Neural progenitor cell (in vitro differentiated cells): Measurements from ENCODE around the gene MAGI3. TPM values are rescaled to one million over a fixed set of nuclear protein-coding genes. Genes with fewer than 3 reads are reported as not detected.

Experiments used
- DNase-seq: peaks from one replicate; pipeline ENCODE4 v3.0.0-alpha.2; 2016; ENCODE audit warnings: low spot score
- H2AFZ ChIP-seq: fragments of 200-600 bp; sonication (generic); replicated peaks from 2 replicates; pipeline ENCODE4 v1.6.1; 2016; ENCODE audit warnings: antibody characterized with exemption
- H3F3A ChIP-seq: fragments of 200-600 bp; sonication (generic); 2 replicates; pipeline ENCODE4 v1.6.1; 2016; ENCODE audit warnings: antibody characterized with exemption, low read depth
- H3K27ac ChIP-seq: fragments of 200-600 bp; sonication (generic); 2 replicates; pipeline ENCODE4 v1.5.1; 2016; ENCODE audit warnings: mild to moderate bottlenecking
- H3K27me3 ChIP-seq: fragments of 200-600 bp; sonication (generic); 2 replicates; pipeline ENCODE4 v1.6.1; 2016; ENCODE audit warnings: mild to moderate bottlenecking, moderate library complexity
- H3K36me3 ChIP-seq: fragments of 200-600 bp; sonication (generic); 2 replicates; pipeline ENCODE4 v1.5.1; 2016
- H3K4me1 ChIP-seq: fragments of 200-600 bp; sonication (generic); 2 replicates; pipeline ENCODE4 v1.6.1; 2016; ENCODE audit warnings: mixed run types
- H3K4me2 ChIP-seq: fragments of 200-600 bp; sonication (generic); 2 replicates; pipeline ENCODE4 v1.6.1; 2016
- H3K4me3 ChIP-seq: fragments of 200-600 bp; sonication (generic); 2 replicates; pipeline ENCODE4 v1.5.1; 2016
- H3K79me2 ChIP-seq: fragments of 200-600 bp; sonication (generic); 2 replicates; pipeline ENCODE4 v1.6.1; 2016; ENCODE audit warnings: low read depth
- H3K9ac ChIP-seq: fragments of 200-600 bp; sonication (generic); 2 replicates; pipeline ENCODE4 v1.6.1; 2016
- H3K9me3 ChIP-seq: fragments of 200-600 bp; sonication (generic); 2 replicates; pipeline ENCODE4 v1.5.1; 2016; ENCODE audit warnings: low read depth
- H4K20me1 ChIP-seq: fragments of 200-600 bp; sonication (generic); 2 replicates; pipeline ENCODE4 v1.6.1; 2016; ENCODE audit warnings: low read depth
- H3K27ac Mint-ChIP-seq: 3 replicates; pipeline ENCODE4 v1.8.0; 2021; ENCODE audit warnings: mixed read lengths
- H3K27me3 Mint-ChIP-seq: 2 replicates; pipeline ENCODE4 v1.8.0; 2022; ENCODE audit warnings: low read depth, mild to moderate bottlenecking, inconsistent platforms, moderate library complexity, mixed read lengths; ENCODE audit not compliant: insufficient read depth
- H3K36me3 Mint-ChIP-seq: 3 replicates; pipeline ENCODE4 v1.8.0; 2021; ENCODE audit warnings: mixed read lengths
- H3K4me1 Mint-ChIP-seq: 3 replicates; pipeline ENCODE4 v1.8.0; 2021; ENCODE audit warnings: mixed read lengths
- H3K4me3 Mint-ChIP-seq: 3 replicates; pipeline ENCODE4 v1.8.0; 2021; ENCODE audit warnings: mild to moderate bottlenecking, moderate library complexity, mixed read lengths
- H3K9me3 Mint-ChIP-seq: 3 replicates; pipeline ENCODE4 v1.8.0; 2020; ENCODE audit warnings: mixed read lengths
- EZH2 ChIP-seq: fragments of 200-600 bp; sonication (generic); IDR thresholded peaks from 2 replicates; pipeline ENCODE4 v1.6.1; 2017; ENCODE audit warnings: antibody characterized with exemption, mild to moderate bottlenecking, moderate library complexity
- EZH2phosphoT487 ChIP-seq: fragments of 200-600 bp; sonication (generic); IDR thresholded peaks from 2 replicates; pipeline ENCODE4 v1.6.1; 2017; ENCODE audit warnings: antibody characterized with exemption
- total RNA-seq: library from RNA; depleted of rRNA; stranded (reverse); fragments of >200 nt; gene quantifications from 2 replicates; pipeline ENCODE4 v1.2.3, GENCODE V29; 2015; ENCODE audit warnings: low replicate concordance
- TF ChIP-seq, protein P1 (sequence below): fragments of 200-600 bp; sonication (generic); IDR thresholded peaks from 2 replicates; pipeline ENCODE4 v1.5.1; 2017; ENCODE audit warnings: antibody characterized with exemption, mild to moderate bottlenecking

The MAGI3 gene
- total RNA-seq, 1 donor from 2014 or later, result 26.9 TPM

DNA sequence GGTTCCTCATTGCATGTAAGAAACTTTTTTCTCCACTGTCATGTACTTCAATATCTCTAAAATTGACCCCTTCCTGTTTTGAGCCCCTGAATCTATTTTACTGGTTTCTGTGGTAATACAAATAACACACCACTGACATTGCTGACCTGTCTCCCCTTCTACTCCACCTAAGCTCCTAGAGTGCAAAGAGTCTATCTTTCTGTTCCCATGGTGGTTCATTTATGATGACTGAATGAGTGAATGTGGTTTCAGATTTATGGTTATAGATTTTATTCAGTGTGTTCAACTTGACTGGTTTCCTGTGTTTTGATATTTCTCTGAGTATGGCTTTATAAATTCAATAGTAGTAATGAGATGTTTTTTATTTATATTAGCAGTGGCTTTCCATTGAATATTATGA, 127.7 kb downstream of the MAGI3 start:
- no peaks in the 10 kb centered on the region for H3K9me3 ChIP-seq
- Mint-ChIP-seq H3K9me3 (peaks cover 10% of the 10 kb centered on the region), H3K27ac (no peak overlapping the region), H3K4me3 (no peak overlapping the region), H3K36me3 (peaks cover 4% of the 10 kb centered on the region), H3K27me3 (no peaks in the 10 kb centered on the region), H3K4me1 (no peaks in the 10 kb centered on the region)
- no peak overlapping the region for H3K4me2 ChIP-seq
- no peak overlapping the region for H2AFZ ChIP-seq
- no peak for DNase-seq
- H4K20me1 ChIP-seq, result no peaks in the 10 kb centered on the region
- no peak overlapping the region for H3K27ac ChIP-seq
- H3K4me1 ChIP-seq, result no peaks in the 10 kb centered on the region
- H3K4me3 ChIP-seq, result no peak overlapping the region
- no peaks in the 10 kb centered on the region for H3F3A ChIP-seq
- no peaks in the 10 kb centered on the region for H3K36me3 ChIP-seq
- H3K9ac ChIP-seq, result no peak overlapping the region
- no peaks in the 10 kb centered on the region for H3K27me3 ChIP-seq
- H3K79me2 ChIP-seq, result peaks cover 3% of the 10 kb centered on the region
- TF ChIP-seq EZH2, result no peak
- TF ChIP-seq, protein P1, sequence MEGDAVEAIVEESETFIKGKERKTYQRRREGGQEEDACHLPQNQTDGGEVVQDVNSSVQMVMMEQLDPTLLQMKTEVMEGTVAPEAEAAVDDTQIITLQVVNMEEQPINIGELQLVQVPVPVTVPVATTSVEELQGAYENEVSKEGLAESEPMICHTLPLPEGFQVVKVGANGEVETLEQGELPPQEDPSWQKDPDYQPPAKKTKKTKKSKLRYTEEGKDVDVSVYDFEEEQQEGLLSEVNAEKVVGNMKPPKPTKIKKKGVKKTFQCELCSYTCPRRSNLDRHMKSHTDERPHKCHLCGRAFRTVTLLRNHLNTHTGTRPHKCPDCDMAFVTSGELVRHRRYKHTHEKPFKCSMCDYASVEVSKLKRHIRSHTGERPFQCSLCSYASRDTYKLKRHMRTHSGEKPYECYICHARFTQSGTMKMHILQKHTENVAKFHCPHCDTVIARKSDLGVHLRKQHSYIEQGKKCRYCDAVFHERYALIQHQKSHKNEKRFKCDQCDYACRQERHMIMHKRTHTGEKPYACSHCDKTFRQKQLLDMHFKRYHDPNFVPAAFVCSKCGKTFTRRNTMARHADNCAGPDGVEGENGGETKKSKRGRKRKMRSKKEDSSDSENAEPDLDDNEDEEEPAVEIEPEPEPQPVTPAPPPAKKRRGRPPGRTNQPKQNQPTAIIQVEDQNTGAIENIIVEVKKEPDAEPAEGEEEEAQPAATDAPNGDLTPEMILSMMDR, result no peak
- TF ChIP-seq EZH2phosphoT487, result no peak

DNA sequence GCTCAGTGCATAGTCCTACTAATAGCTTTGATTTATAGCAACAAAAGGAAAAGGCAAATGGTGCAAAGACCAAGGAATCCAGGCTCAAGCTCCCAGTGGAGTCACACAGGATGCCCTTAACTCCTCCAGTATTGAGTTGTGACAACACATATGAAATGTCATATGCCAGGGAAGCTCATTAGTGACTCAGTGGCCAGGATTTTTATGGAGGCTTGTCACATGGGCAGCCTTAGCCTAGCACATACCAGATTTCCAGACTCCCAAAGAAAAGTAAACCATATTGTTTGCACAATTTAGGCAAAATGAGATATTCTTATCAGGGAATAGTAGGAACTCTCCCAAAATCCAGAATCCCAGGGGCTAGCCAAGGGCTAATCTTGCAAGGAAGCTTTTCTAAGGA, 129.2 kb downstream of the MAGI3 start:
- Histone ChIP-seq H3K27me3 (no peaks in the 10 kb centered on the region), H3K4me1 (no peaks in the 10 kb centered on the region), H3K36me3 (no peaks in the 10 kb centered on the region), H3K9ac (no peak overlapping the region), H3K4me3 (no peak overlapping the region), H3K27ac (no peak overlapping the region), H3K4me2 (no peak overlapping the region), H3F3A (no peaks in the 10 kb centered on the region), H4K20me1 (no peaks in the 10 kb centered on the region), H3K79me2 (peaks cover 3% of the 10 kb centered on the region), H2AFZ (no peak overlapping the region), H3K9me3 (no peaks in the 10 kb centered on the region)
- TF ChIP-seq EZH2phosphoT487 (no peak), EZH2 (no peak)
- TF ChIP-seq, protein P1, result no peak
- no peaks in the 10 kb centered on the region for H3K4me1 Mint-ChIP-seq
- DNase-seq, result no peak
- peaks cover 11% of the 10 kb centered on the region for H3K36me3 Mint-ChIP-seq
- no peak overlapping the region for H3K27ac Mint-ChIP-seq
- peaks cover 23% of the 10 kb centered on the region for H3K9me3 Mint-ChIP-seq
- H3K4me3 Mint-ChIP-seq, result no peak overlapping the region
- no peaks in the 10 kb centered on the region for H3K27me3 Mint-ChIP-seq

DNA sequence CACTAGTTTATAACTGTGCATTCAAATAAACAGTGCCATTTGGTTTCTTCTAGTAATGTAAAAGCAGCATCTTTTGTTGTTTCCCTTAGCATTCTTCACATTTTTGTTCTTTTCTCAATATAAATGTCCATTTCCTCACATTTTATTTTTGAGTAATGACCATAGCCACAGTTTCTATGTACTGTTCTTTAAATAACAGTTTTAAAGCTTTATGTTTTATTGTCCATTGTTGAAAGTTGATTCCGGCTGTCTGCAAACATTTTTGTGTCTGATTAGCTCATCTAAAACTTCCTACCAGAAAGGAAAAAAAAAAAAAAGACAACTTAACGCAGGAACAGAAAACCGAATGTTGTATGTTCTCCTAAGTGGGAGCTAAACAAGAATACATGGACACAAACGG, 139.7 kb downstream of the MAGI3 start:
- H3K9ac ChIP-seq, result no peak overlapping the region
- no peak for DNase-seq
- H3F3A ChIP-seq, result no peaks in the 10 kb centered on the region
- no peaks in the 10 kb centered on the region for H3K36me3 ChIP-seq
- H4K20me1 ChIP-seq, result peaks cover 7% of the 10 kb centered on the region
- Mint-ChIP-seq H3K36me3 (peaks cover 2% of the 10 kb centered on the region), H3K4me1 (peaks cover 7% of the 10 kb centered on the region), H3K4me3 (no peak overlapping the region), H3K9me3 (peaks cover 17% of the 10 kb centered on the region), H3K27ac (no peak overlapping the region), H3K27me3 (no peaks in the 10 kb centered on the region)
- no peak overlapping the region for H3K4me3 ChIP-seq
- H3K4me2 ChIP-seq, result no peak overlapping the region
- peaks cover 4% of the 10 kb centered on the region for H3K4me1 ChIP-seq
- no peak overlapping the region for H2AFZ ChIP-seq
- no peak for TF ChIP-seq EZH2phosphoT487
- TF ChIP-seq EZH2, result no peak
- TF ChIP-seq, protein P1, result no peak
- no peaks in the 10 kb centered on the region for H3K27me3 ChIP-seq
- no peaks in the 10 kb centered on the region for H3K9me3 ChIP-seq
- peaks cover 5% of the 10 kb centered on the region for H3K79me2 ChIP-seq
- no peak overlapping the region for H3K27ac ChIP-seq

DNA sequence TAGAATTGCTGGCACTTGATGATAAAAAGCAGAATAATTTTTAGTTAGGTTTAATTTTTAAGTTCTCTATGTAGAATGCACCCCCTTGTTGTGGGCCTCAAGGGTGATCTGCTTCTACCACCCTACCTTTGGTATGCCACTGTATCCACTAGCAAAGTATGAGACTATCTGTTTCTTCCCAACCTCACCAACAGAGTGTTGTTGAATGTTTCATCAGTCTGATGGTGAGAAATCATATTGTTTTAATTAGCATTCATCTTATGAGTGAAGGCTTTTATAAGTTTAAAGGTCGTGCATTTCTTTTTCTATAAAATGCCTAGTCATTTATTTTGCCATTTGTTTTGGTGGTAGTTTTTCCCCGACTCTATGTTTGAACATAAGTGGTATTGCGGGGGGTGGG, 141.0 kb downstream of the MAGI3 start:
- Mint-ChIP-seq H3K27ac (no peak overlapping the region), H3K4me3 (no peak overlapping the region), H3K9me3 (peaks cover 11% of the 10 kb centered on the region), H3K27me3 (no peaks in the 10 kb centered on the region), H3K4me1 (peaks cover 7% of the 10 kb centered on the region), H3K36me3 (no peaks in the 10 kb centered on the region)
- Histone ChIP-seq H2AFZ (no peak overlapping the region), H3K4me2 (no peak overlapping the region), H3K4me1 (peaks cover 4% of the 10 kb centered on the region), H3K9ac (no peak overlapping the region), H3K36me3 (no peaks in the 10 kb centered on the region), H3K9me3 (no peaks in the 10 kb centered on the region), H3K4me3 (no peak overlapping the region), H3K79me2 (peaks cover 5% of the 10 kb centered on the region), H4K20me1 (peaks cover 8% of the 10 kb centered on the region), H3F3A (no peaks in the 10 kb centered on the region), H3K27me3 (no peaks in the 10 kb centered on the region), H3K27ac (no peak overlapping the region)
- DNase-seq, result no peak
- TF ChIP-seq EZH2 (no peak), EZH2phosphoT487 (no peak)
- TF ChIP-seq, protein P1, result no peak
